Measurements from ENCODE around the gene KCNG4. TPM values are rescaled to one million over a fixed set of nuclear protein-coding genes. Genes with fewer than 3 reads are reported as not detected.

KCNG4 gene
- total and polyA plus RNA-seq, 2 experiments from 2014 or later, result 0.07 TPM; not detected in 1

GRCh38 chr16:84226026-84226425 is 13.8 kb downstream of the KCNG4 start:
- no peak overlapping the region for H3K4me3 Mint-ChIP-seq
- no peaks in the 10 kb centered on the region for H3F3A ChIP-seq (replicated peaks; ENCODE audit: low read depth)
- H3K4me3 ChIP-seq, result no peak overlapping the region
- no peaks in the 10 kb centered on the region for H3K9me2 ChIP-seq (ENCODE audit: insufficient read depth)
- H2AFZ ChIP-seq, result no peak overlapping the region
- DNase-seq (ENCODE audit: low spot score) (no peak), ATAC-seq (no peak)
- no peaks in the 10 kb centered on the region for H4K20me1 ChIP-seq (replicated peaks; ENCODE audit: insufficient read depth)
- no peaks in the 10 kb centered on the region for H3K36me3 ChIP-seq (ENCODE audit: insufficient read depth)
- H3K27me3 Mint-ChIP-seq (ENCODE audit: insufficient read depth, low read depth, poor library complexity), result peaks cover 10% of the 10 kb centered on the region
- no peaks in the 10 kb centered on the region for H3K27me3 ChIP-seq (ENCODE audit: insufficient read depth)
- H3K4me1 ChIP-seq (ENCODE audit: insufficient read depth), result peaks cover 4% of the 10 kb centered on the region
- no peak overlapping the region for H3K4me2 ChIP-seq
- peaks cover 2% of the 10 kb centered on the region; the same call in 1 of the 3 replicates for H3K36me3 Mint-ChIP-seq (ENCODE audit: low read depth)
- TF ChIP-seq NANOG (IDR thresholded peaks at IDR 0.05; ENCODE audit: borderline replicate concordance) (no peak), EZH2phosphoT487 (IDR thresholded peaks at IDR 0.05; ENCODE audit: unreplicated experiment) (no peak), EZH2 (IDR thresholded peaks at IDR 0.05; ENCODE audit: low read depth, unreplicated experiment) (no peak), ETS1 (IDR thresholded peaks at IDR 0.05) (no peak), ZNF114 (CRISPR knock-in tag; IDR thresholded peaks at IDR 0.05) (no peak), CREB1 (CRISPR knock-in tag; IDR thresholded peaks at IDR 0.05; ENCODE audit: low read depth) (no peak), JUNB (IDR thresholded peaks at IDR 0.05; ENCODE audit: unreplicated experiment) (no peak), STAT1 (IDR thresholded peaks at IDR 0.05; ENCODE audit: unreplicated experiment) (no peak), REST (IDR thresholded peaks at IDR 0.05; ENCODE audit: unreplicated experiment) (no peak), ZNF462 (CRISPR knock-in tag; IDR thresholded peaks at IDR 0.05) (no peak), POLR2AphosphoS5 (IDR thresholded peaks at IDR 0.05; ENCODE audit: low read depth) (no peak), CTCF (conservative IDR thresholded peaks at IDR 0.05; ENCODE audit: low read depth in 2 of 2) (no peak)
- H3K27ac ChIP-seq (ENCODE audit: low read depth), result no peak overlapping the region
- H3K4me1 Mint-ChIP-seq, result peaks cover 13% of the 10 kb centered on the region
- H3K9me3 Mint-ChIP-seq, result no peaks in the 10 kb centered on the region; the same call in 2 of the 3 replicates
- H3K27ac Mint-ChIP-seq, result no peak overlapping the region
- H3K79me2 ChIP-seq (replicated peaks; ENCODE audit: insufficient read depth), result no peaks in the 10 kb centered on the region

Data from GM23338 (cell line).